ENCODE data around the gene GLP2R. TPM values are rescaled to one million over a fixed set of nuclear protein-coding genes. Genes with fewer than 3 reads are reported as not detected.

Gene GLP2R, protein sequence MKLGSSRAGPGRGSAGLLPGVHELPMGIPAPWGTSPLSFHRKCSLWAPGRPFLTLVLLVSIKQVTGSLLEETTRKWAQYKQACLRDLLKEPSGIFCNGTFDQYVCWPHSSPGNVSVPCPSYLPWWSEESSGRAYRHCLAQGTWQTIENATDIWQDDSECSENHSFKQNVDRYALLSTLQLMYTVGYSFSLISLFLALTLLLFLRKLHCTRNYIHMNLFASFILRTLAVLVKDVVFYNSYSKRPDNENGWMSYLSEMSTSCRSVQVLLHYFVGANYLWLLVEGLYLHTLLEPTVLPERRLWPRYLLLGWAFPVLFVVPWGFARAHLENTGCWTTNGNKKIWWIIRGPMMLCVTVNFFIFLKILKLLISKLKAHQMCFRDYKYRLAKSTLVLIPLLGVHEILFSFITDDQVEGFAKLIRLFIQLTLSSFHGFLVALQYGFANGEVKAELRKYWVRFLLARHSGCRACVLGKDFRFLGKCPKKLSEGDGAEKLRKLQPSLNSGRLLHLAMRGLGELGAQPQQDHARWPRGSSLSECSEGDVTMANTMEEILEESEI
- total RNA-seq = not detected in 2 replicates

DNA sequence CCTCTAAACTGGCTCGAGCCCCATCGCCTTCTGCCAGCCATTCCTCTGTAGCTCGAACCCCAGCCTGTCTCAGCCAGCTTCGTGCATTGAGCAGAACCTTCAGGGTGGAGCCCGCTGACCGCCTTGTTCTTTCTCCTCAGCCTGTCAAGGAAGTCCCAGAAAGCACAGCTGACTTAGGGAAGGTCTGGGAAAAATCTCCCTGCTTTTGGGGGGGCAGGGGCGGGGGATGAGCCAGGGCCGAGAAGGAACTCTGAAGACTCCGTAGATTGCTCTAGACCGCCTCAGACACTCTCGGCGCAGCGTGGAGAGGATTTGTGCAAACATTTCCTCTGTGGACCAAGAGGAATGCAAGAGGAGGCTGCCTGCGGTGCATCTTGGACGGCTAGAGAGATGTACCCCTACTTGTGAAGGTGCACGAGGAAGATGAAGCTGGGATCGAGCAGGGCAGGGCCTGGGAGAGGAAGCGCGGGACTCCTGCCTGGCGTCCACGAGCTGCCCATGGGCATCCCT, at the start of gene GLP2R:
Gene GLP2R (plus strand): TSS at position 284 of the 510 bp plus-strand sequence. CDS start 140 bp downstream, at position 424.

DNA sequence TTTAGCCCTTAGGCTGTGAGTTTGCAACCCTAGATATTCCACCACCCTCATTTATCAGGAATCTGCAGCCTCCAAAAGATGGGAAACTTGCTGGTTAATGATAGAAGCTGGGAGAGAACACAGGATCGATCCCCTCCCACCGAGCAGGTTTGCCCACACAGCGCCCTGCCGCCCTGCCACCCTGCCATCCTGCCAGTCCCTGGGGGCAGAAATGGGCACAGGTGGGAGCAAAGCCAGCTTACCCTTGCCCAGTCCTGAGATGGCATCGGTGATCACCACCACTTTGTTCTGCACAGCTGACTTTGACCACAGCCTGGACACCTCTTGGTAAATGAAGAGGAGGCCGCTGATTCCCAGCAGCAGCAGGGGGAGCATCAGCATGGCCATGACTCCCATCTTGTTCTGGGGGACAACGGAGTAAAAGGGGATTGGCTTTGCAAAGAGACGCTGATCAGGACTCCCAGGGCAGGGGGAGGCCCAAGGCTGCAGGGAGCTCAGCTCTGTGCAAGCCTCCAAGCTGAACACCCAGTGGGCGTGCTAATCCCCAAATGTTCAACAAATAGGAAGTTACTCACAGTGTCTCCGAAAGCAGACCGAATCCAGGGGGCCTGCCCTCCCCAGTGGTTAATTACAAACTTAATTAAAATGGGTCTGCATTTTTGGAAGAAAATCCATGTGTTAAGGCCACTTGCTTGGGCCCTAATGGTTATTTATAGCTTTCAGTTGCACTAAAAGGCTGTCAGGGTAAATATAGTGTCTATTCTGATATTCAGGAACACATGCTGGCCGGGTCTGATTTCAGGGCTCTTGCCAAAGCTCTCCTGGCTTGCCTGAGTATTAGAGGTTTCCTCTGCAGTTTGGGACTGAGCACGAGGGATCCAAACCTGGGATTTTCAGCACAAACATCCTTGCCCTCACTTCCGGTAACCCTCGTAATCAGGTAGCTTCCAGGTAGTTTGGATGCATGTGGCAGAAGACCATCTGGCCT, 34.5 kb upstream of the GLP2R start, which contains the start of gene DHRS7C:
Gene DHRS7C (minus strand): TSS at position 704 of the 988 bp plus-strand sequence. CDS start 308 bp downstream, at position 396.

DNA sequence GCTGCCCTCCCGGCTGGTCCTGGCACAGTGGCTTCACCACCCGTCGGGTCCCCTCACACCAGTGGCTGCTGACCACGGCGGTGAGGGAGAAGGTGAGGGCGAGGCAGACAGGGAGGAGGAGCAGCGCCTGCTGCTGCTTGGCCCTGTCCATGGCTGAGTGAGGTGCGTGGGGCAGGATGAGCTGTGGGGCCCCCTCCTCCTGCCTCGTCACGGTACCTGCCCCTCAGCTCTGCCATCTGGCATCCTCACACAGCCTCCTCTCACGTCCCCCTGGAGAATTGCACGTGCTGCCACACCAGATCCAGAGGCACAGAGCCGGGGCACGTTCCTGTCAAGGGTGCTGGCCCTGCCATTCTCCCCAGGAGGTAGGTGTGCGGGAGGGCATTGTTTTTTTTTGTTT, 3.8 kb upstream of the GLP2R start, which contains the start of gene GSG1L2:
Gene GSG1L2 (minus strand): TSS at position 159 of the 400 bp plus-strand sequence. CDS start 8 bp downstream, at position 151.

DNA sequence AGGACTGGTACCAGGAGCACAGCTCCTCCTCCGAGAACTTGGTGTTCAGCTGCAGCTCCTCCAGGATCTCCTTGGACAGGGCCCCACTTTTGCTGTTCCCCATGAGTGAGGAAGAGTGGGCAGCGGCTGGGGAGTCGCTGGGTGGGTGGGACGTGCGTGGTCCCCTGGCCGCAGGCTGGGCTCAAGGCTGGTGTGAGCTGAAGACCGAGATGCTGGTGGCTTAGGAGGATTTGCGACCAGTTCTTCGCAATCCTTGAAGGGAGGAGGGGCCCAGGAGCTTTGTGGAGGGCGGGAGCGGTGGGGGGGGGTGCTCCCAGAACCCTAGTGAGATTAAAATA, 79.3 kb downstream of the GLP2R start, which contains the start of gene RCVRN:
Gene RCVRN (minus strand): TSS at position 194 of the 338 bp plus-strand sequence. CDS start 91 bp downstream, at position 103.

Other genes starting within 250 kb of the GLP2R start
- 0.38 and 1.4 TPM in 2 replicates for gene CFAP52, start 249.3 kb upstream of the GLP2R start, total RNA-seq
- gene USP43, start 180.4 kb upstream of the GLP2R start, total RNA-seq = 0.19 TPM in 1 of 2 replicates, not detected in the other
- gene DHRS7C, start 34.3 kb upstream of the GLP2R start, total RNA-seq = not detected in 2 replicates
- gene GSG1L2, start 3.8 kb upstream of the GLP2R start, total RNA-seq = not detected in 2 replicates
- not detected in 2 replicates for gene RCVRN, start 79.3 kb downstream of the GLP2R start, total RNA-seq